22Rv1 (cell line): ENCODE data around the gene DEPDC1B.
"Not testable (repeated sequence)": the region's sequence is repeated elsewhere in the genome, so short reads cannot be mapped to it uniquely, and the experiment has no call there.

Experiments used
- H3K27ac ChIP-seq: fragments of 450-650 bp; 2 replicates; pipeline ENCODE4 v1.5.1; 2017
- ZFX ChIP-seq: fragments of 450-650 bp; IDR thresholded peaks from 2 replicates; pipeline ENCODE4 v1.6.1; 2017; ENCODE audit warnings: antibody characterized with exemption, borderline replicate concordance
- TF ChIP-seq, protein P1 (sequence below): fragments of 450-650 bp; IDR thresholded peaks from 2 replicates; pipeline ENCODE4 v1.5.1; 2017; ENCODE audit warnings: mild to moderate bottlenecking

The DEPDC1B gene

GRCh38 chr5:60690326-60690725 lies 9.6 kb downstream of the DEPDC1B start:
- H3K27ac ChIP-seq = no peak overlapping the region
- no peak for TF ChIP-seq ZFX

- H3K27ac ChIP-seq = no peak overlapping the region
- TF ChIP-seq, protein P1, sequence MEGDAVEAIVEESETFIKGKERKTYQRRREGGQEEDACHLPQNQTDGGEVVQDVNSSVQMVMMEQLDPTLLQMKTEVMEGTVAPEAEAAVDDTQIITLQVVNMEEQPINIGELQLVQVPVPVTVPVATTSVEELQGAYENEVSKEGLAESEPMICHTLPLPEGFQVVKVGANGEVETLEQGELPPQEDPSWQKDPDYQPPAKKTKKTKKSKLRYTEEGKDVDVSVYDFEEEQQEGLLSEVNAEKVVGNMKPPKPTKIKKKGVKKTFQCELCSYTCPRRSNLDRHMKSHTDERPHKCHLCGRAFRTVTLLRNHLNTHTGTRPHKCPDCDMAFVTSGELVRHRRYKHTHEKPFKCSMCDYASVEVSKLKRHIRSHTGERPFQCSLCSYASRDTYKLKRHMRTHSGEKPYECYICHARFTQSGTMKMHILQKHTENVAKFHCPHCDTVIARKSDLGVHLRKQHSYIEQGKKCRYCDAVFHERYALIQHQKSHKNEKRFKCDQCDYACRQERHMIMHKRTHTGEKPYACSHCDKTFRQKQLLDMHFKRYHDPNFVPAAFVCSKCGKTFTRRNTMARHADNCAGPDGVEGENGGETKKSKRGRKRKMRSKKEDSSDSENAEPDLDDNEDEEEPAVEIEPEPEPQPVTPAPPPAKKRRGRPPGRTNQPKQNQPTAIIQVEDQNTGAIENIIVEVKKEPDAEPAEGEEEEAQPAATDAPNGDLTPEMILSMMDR = no peak
- no peak for TF ChIP-seq ZFX
These were observed 11.0 kb downstream of the DEPDC1B start for GRCh38 chr5:60688980-60689379.

DNA sequence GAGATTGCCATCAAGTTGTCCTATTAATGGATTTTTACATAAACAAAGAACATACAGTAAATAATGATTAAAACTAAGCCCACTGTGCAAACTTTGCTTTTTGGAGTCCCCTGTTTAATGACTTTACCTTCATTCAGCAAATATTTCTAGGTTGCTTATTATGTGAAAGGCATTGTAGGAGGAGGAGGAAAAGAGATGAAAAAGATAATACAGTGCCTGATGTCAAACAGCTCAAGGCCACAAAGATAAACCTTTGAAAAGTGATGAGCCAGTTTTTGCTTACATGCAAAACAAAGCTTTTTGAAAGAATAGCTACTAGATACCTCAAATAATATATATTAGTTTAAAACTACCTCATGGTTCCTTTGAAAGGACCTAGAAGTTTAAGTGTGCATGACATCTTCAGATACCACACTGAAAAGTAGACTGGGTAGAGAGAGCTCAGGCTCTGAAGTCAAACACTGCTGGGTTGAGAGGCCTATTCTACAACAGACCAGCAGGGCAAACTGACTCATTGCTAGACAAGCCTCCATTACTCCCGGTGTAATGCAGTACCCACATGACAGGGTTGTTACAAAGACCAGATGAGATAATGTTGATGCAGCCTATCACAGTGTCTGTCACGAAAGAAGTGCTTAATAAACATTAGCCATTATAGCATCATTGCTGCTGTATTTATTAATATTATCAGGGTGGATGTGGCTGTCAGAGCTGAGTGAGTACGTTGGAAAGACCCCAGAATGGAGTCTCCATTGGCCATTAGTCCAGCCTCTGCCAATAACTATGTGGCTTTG lies 11.8 kb downstream of the DEPDC1B start:
- H3K27ac ChIP-seq = no peak overlapping the region
- no peak for TF ChIP-seq ZFX
- TF ChIP-seq, protein P1 = peak; percentile 39; the same call in 1 of the 2 replicates

DNA sequence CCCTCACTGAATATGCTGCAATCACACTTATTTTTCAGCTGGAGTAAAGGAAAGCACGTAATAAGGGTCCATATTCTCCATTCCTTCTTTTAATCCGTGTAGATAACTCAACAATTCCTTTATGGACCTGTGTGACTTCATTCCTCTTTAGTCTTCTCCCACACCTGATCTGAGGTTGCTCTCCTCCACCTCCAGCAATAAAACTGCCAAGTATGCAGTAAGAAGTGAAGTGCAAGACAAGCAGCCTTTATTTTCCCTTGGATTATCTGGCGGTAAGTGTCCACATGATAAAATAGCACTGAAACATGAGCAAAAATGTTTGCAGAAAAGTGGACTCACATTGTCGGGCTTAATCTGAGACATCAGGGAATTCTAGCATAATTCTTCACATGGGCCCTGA lies 13.8 kb downstream of the DEPDC1B start:
- H3K27ac ChIP-seq = no peak overlapping the region
- TF ChIP-seq ZFX = no peak
- TF ChIP-seq, protein P1 = no peak

DNA sequence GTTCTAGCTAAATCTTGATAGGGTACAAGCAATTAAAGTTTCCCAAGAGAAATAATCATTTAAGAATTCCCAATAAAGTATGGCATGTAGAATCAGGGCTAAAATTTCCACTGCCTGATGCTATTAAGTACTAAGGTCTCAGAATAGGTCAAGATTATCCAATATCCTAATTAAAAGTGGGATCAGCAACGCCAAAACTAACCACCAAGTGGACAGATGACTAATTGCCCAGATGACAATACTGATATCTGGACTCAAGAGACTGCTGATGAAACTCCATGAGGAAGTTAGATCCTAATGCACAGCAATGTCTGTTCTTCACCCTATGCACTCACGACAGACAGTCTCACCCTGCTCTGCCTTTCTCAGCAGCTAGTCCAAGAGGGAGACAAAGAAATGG lies 14.3 kb downstream of the DEPDC1B start:
- no peak overlapping the region for H3K27ac ChIP-seq
- TF ChIP-seq, protein P1 = no peak
- no peak for TF ChIP-seq ZFX

DNA sequence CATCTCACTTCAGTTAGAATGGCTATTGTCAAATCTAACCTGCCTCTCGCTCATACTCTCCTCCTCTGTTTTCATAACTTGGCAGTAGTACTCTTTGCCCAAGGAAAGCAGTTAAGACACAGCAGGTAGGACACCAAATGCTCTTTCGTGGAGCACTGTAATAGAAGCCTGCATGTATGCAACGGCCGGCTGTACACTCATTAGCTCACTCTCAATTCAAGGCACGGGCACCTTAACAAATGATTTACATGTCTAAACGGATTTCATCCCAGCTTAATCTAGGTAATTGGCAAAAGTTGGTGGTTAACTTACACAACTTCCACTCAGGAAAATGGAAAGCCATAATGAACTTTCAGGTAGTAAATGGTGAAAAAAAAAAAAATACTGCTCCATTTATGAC lies 14.9 kb downstream of the DEPDC1B start:
- TF ChIP-seq, protein P1 = no peak
- TF ChIP-seq ZFX = no peak
- no peak overlapping the region for H3K27ac ChIP-seq

DNA sequence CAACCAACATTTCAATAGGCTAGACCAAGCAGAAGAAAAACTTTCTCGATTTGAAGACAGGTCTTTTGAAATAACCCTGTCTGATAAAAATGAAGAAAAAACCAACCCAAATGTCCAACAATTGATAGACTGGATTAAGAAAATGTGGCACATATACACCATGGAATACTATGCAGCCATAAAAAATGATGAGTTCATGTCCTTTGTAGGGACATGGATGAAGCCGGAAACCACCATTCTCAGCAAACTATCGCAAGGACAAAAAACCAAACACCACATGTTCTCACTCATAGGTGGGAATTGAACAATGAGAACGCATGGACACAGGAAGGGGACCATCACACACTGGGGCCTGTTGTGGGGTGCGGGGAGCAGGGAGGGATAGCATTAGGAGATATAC lies 18.0 kb downstream of the DEPDC1B start:
- H3K27ac ChIP-seq = not testable (repeated sequence)

GRCh38 chr5:60679816-60680215 lies 20.1 kb downstream of the DEPDC1B start:
- no peak overlapping the region for H3K27ac ChIP-seq
- TF ChIP-seq ZFX = no peak
- TF ChIP-seq, protein P1 = no peak
